Measurements from ENCODE around the gene ZNF180. TPM values are rescaled to one million over a fixed set of nuclear protein-coding genes. Genes with fewer than 3 reads are reported as not detected.
A peak's percentile ranks its signal among the peaks of the same experiment; 100 is the strongest.

The ZNF180 gene
- total RNA-seq, 1 donor from 2014 or later = 17.9 TPM

DNA sequence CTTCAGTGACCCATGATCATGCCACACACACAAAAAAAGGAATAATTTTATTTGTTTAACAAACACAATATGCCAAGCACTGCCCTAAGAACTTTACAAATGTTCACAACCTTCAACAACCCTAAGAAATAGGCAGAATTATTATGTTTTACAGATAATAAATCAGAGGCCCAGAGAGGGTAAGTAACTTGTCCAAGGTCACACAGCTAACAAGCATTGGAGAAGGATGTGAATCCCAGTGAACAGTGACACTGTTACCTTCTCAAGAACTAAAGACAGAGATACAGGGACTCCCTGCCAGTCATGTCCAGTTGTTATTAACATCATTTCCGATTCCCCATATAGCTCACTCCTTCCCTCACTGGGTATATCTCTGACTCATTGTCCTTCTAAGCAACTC, 15.6 kb upstream of the ZNF180 start:
- TF ChIP-seq, protein P1, sequence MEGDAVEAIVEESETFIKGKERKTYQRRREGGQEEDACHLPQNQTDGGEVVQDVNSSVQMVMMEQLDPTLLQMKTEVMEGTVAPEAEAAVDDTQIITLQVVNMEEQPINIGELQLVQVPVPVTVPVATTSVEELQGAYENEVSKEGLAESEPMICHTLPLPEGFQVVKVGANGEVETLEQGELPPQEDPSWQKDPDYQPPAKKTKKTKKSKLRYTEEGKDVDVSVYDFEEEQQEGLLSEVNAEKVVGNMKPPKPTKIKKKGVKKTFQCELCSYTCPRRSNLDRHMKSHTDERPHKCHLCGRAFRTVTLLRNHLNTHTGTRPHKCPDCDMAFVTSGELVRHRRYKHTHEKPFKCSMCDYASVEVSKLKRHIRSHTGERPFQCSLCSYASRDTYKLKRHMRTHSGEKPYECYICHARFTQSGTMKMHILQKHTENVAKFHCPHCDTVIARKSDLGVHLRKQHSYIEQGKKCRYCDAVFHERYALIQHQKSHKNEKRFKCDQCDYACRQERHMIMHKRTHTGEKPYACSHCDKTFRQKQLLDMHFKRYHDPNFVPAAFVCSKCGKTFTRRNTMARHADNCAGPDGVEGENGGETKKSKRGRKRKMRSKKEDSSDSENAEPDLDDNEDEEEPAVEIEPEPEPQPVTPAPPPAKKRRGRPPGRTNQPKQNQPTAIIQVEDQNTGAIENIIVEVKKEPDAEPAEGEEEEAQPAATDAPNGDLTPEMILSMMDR (IDR thresholded peaks at IDR 0.05; ENCODE audit: unreplicated experiment) = no peak
- no peaks in the 10 kb centered on the region for H3K36me3 Mint-ChIP-seq (ENCODE audit: insufficient read depth)
- no peak overlapping the region for H3K4me3 Mint-ChIP-seq (ENCODE audit: low read depth)
- no peak overlapping the region for H3K27ac Mint-ChIP-seq
- no peaks in the 10 kb centered on the region for H3K4me1 Mint-ChIP-seq (ENCODE audit: low read depth)
- H3K9me3 Mint-ChIP-seq (ENCODE audit: low read depth) = no peaks in the 10 kb centered on the region
- DNase-seq (ENCODE audit: low spot score, unreplicated experiment) = no peak
- peaks cover 15% of the 10 kb centered on the region for H3K27me3 Mint-ChIP-seq

DNA sequence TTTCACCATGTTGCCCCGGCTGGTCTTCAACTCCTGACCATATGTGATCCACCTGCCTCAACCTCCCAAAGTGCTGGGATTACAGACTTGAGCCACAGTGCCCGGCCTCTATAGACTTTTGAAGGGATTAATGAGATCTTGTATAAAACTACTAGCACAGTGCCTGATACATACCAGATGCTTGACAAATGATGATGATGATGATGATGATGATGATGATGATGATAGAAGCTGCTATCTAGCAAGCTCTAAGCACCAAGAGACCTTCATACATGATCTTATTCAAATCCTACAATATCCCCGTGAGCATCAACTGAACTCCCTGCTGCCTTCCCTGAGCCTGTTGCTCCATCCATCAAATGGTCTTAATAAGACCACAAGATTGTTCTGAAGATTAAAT, 14.7 kb upstream of the ZNF180 start:
- Mint-ChIP-seq H3K36me3 (ENCODE audit: insufficient read depth) (no peaks in the 10 kb centered on the region), H3K4me1 (ENCODE audit: low read depth) (no peaks in the 10 kb centered on the region), H3K27me3 (peaks cover 23% of the 10 kb centered on the region), H3K27ac (no peak overlapping the region), H3K4me3 (ENCODE audit: low read depth) (no peak overlapping the region), H3K9me3 (ENCODE audit: low read depth) (no peaks in the 10 kb centered on the region)
- DNase-seq (ENCODE audit: low spot score, unreplicated experiment) = no peak
- TF ChIP-seq, protein P1 (IDR thresholded peaks at IDR 0.05; ENCODE audit: unreplicated experiment) = no peak

DNA sequence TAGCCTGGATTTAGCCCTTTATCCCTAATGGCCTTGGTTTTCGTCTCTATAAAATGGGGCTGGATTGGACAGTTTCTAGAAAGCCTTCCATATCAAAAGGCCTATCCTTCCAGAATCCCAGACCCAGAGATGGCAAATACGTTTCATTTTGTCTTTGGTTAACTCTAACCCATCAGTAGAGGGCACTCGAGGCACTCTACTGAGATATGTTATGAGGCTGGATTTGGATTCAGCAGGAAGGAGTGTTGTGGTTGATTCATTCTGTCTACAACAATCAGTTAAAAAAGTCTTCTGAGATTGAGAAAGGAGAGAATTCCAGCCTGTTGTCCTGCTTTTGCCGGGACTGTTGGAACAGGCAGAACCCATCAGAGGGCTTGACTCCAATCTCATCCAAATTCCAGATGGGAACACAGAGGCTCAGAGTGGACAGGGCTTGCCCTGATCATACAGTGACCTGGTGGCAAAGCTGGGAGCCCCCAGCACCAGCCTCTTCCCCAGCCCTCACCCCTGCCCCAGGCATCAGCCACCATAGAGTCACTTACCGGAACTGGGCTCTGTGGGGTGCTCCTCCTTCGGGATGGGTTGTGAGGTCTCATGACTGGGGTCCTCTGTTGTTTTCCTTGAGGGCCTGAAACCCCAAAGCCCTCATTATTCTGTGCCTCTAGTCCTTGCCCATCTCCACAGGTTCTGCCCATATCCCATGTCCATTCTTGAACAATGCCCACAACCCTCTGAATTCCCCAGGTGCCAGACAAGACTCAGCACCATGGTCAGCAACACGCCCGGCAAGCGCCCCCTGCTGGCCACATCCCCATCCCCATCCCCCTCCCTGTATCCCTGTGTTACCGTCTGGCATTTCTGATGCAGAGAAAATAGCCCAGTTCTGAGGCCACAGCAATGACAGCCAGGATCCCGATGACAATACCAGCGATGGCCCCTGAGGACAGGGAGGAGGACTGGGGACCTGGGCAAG, 12.3 kb upstream of the ZNF180 start:
- TF ChIP-seq, protein P1 (IDR thresholded peaks at IDR 0.05; ENCODE audit: unreplicated experiment) = peak; percentile 67
- Mint-ChIP-seq H3K36me3 (ENCODE audit: insufficient read depth) (no peaks in the 10 kb centered on the region), H3K4me1 (ENCODE audit: low read depth) (no peaks in the 10 kb centered on the region), H3K9me3 (ENCODE audit: low read depth) (no peaks in the 10 kb centered on the region), H3K27me3 (peaks cover 44% of the 10 kb centered on the region), H3K27ac (no peak overlapping the region), H3K4me3 (ENCODE audit: low read depth) (no peak overlapping the region)
- peak; percentile 55 for DNase-seq (ENCODE audit: low spot score, unreplicated experiment)

DNA sequence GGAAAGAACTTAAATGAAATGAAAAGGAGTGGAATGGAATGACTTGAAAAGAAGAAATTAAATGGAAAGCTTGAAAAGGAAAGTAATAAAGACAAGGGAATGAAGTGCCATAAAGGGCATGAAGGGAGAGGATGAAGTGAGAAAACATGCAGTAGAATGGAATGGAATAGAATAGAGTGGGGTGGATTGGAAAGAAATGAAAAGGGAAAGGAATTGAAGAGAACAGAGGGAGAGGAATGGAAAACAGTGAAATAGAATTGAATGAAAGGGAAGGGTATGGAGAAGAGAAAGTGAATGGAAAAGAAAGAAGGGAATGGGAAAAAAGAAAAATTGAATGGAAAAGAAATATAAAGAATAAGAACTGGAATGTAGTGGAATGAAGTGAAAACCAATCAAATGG, 9.2 kb upstream of the ZNF180 start:
- Mint-ChIP-seq H3K9me3 (ENCODE audit: low read depth) (no peaks in the 10 kb centered on the region), H3K27ac (no peak overlapping the region), H3K36me3 (ENCODE audit: insufficient read depth) (no peaks in the 10 kb centered on the region), H3K27me3 (peaks cover 64% of the 10 kb centered on the region), H3K4me3 (ENCODE audit: low read depth) (no peak overlapping the region), H3K4me1 (ENCODE audit: low read depth) (no peaks in the 10 kb centered on the region)
- TF ChIP-seq, protein P1 (IDR thresholded peaks at IDR 0.05; ENCODE audit: unreplicated experiment) = no peak
- DNase-seq (ENCODE audit: low spot score, unreplicated experiment) = no peak

DNA sequence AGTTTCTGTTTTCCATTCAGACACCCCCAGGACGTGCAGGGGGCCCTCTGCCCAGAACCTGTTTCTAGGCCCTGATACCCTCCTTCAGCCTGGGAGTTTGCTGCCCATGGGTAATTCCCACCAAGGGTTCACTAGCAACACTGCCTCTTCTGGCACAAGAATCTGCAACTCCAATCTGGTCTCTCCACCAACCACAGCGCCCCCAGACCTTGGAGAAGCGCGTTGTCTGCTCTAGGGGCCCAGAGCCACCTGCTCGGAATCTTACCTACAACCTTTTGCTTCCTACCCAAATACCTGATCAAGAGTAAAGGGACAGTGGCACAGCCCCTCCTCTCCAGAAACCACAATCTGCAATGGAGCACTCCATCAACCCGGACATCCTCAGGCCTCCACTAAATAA, 763 bp downstream of the ZNF180 start:
- peaks cover 50% of the 10 kb centered on the region for H3K36me3 Mint-ChIP-seq (ENCODE audit: insufficient read depth)
- DNase-seq (ENCODE audit: low spot score, unreplicated experiment) = no peak
- H3K4me1 Mint-ChIP-seq (ENCODE audit: low read depth) = peaks cover 15% of the 10 kb centered on the region

More for the DNA sequence above, 763 bp downstream of the ZNF180 start:
- Mint-ChIP-seq H3K27ac (peak overlapping the region; percentile 96), H3K4me3 (ENCODE audit: low read depth) (peak overlapping the region; percentile 95), H3K9me3 (ENCODE audit: low read depth) (peaks cover 29% of the 10 kb centered on the region), H3K27me3 (peaks cover 16% of the 10 kb centered on the region)
- TF ChIP-seq, protein P1 (IDR thresholded peaks at IDR 0.05; ENCODE audit: unreplicated experiment) = no peak
